GM23248 (cell line): ENCODE measurements around the gene INPP4A. TPM values are rescaled to one million over a fixed set of nuclear protein-coding genes. Genes with fewer than 3 reads are reported as not detected.

Source experiments
- DNase-seq: peaks from one replicate; pipeline ENCODE4 v3.0.0-alpha.2; 2015
- H2AFZ ChIP-seq: fragments of 200-600 bp; sonication (generic); 2 replicates; pipeline ENCODE4 v1.6.1; 2016; ENCODE audit warnings: antibody characterized with exemption
- H3F3A ChIP-seq: fragments of 200-600 bp; sonication (generic); 2 replicates; pipeline ENCODE4 v1.6.1; 2016; ENCODE audit warnings: mild to moderate bottlenecking, antibody characterized with exemption, mixed run types; ENCODE audit not compliant: insufficient read depth
- H3K27ac ChIP-seq: fragments of 200-600 bp; sonication (generic); 2 replicates; pipeline ENCODE4 v1.5.1; 2016; ENCODE audit warnings: mild to moderate bottlenecking
- H3K27me3 ChIP-seq: fragments of 200-600 bp; sonication (generic); replicated peaks from 2 replicates; pipeline ENCODE4 v1.6.1; 2016; ENCODE audit warnings: mild to moderate bottlenecking; ENCODE audit not compliant: insufficient read depth
- H3K36me3 ChIP-seq: fragments of 200-600 bp; sonication (generic); 2 replicates; pipeline ENCODE4 v1.6.1; 2016; ENCODE audit warnings: low read depth, mild to moderate bottlenecking
- H3K4me1 ChIP-seq: fragments of 200-600 bp; sonication (generic); 2 replicates; pipeline ENCODE4 v1.6.1; 2016; ENCODE audit warnings: mild to moderate bottlenecking; ENCODE audit not compliant: insufficient read depth
- H3K4me2 ChIP-seq: fragments of 200-600 bp; sonication (generic); one replicate; pipeline ENCODE4 v1.6.1; 2016; ENCODE audit warnings: mild to moderate bottlenecking; ENCODE audit not compliant: unreplicated experiment
- H3K4me3 ChIP-seq: fragments of 200-600 bp; sonication (generic); 2 replicates; pipeline ENCODE4 v1.5.1; 2016; ENCODE audit warnings: mild to moderate bottlenecking
- H3K79me2 ChIP-seq: fragments of 200-600 bp; sonication (generic); 2 replicates; pipeline ENCODE4 v1.6.1; 2016; ENCODE audit warnings: mild to moderate bottlenecking; ENCODE audit not compliant: insufficient read depth
- H3K9ac ChIP-seq: fragments of 200-600 bp; sonication (generic); 2 replicates; pipeline ENCODE4 v1.6.1; 2016; ENCODE audit warnings: mild to moderate bottlenecking
- H3K9me2 ChIP-seq: fragments of 200-600 bp; sonication (generic); 2 replicates; pipeline ENCODE4 v1.6.1; 2016; ENCODE audit warnings: mixed run types, mild to moderate bottlenecking, moderate library complexity; ENCODE audit not compliant: insufficient read depth
- H3K9me3 ChIP-seq: fragments of 200-600 bp; sonication (generic); one replicate; pipeline ENCODE4 v1.6.1; 2017; ENCODE audit warnings: low read depth
- H4K20me1 ChIP-seq: fragments of 200-600 bp; sonication (generic); 2 replicates; pipeline ENCODE4 v1.6.0; 2016; ENCODE audit not compliant: insufficient read depth
- EZH2 ChIP-seq: fragments of 200-600 bp; sonication (generic); IDR thresholded peaks from 2 replicates; pipeline ENCODE4 v1.6.1; 2018; ENCODE audit warnings: antibody characterized with exemption, mild to moderate bottlenecking; ENCODE audit not compliant: insufficient read depth, poor library complexity, severe bottlenecking
- EZH2phosphoT487 ChIP-seq: fragments of 200-600 bp; sonication (generic); IDR thresholded peaks from 2 replicates; pipeline ENCODE4 v1.6.1; 2018; ENCODE audit warnings: antibody characterized with exemption, moderate library complexity, mild to moderate bottlenecking, low read depth; ENCODE audit not compliant: insufficient read depth
- WGBS, 2 experiments: methylation state at CpG; one replicate each; pipeline ENCODE4 v1.1.6; 2015 to 2017; ENCODE audit warnings: low lambda C conversion rate in 2 of 2, low coverage in 1 of 2; ENCODE audit errors: missing lambda C conversion rate in 2 of 2; 5-methylcytosine and 5-hydroxymethylcytosine counted together
- in situ Hi-C: fragments of 300-500 bp; cut with MboI; formaldehyde crosslinking; loops from 2 replicates; pipeline ENCODE4 v1.15.0; 2020
- polyA plus RNA-seq: library from polyadenylated mRNA; unstranded; fragments of >200 nt; fragmentation: Nextera tagmentation; extraction: Ambion mirVana; gene quantifications from 2 replicates; pipeline ENCODE4 v1.2.1, GENCODE V29; 2016
- total RNA-seq: library from RNA; depleted of rRNA; stranded (reverse); fragments of >200 nt; shearing (Covaris generic); gene quantifications from 2 replicates; pipeline ENCODE4 v1.2.3, GENCODE V29; 2014

Gene INPP4A
- total and polyA plus RNA-seq, 2 experiments from 2014 or later: 9.5 to 16.0 TPM

- Histone ChIP-seq H3K79me2 (peaks cover 90% of the 10 kb centered on the region), H2AFZ (no peak overlapping the region)
- WGBS, 2 experiments: 94 to 97% methylated on average over 5 of the region's 5 CpGs
These were observed 8.4 kb downstream of the INPP4A start for GRCh38 chr2:98453083-98453482.

GRCh38 chr2:98453531-98453930, 8.9 kb downstream of the INPP4A start:
- WGBS, 2 experiments: 85 to 86% methylated on average over 9 of the region's 9 CpGs
- H4K20me1 ChIP-seq: no peaks in the 10 kb centered on the region

More at GRCh38 chr2:98453083-98453482, 8.4 kb downstream of the INPP4A start:
- Histone ChIP-seq H3K9ac (no peak overlapping the region), H3K9me2 (no peaks in the 10 kb centered on the region), H3K27me3 (no peaks in the 10 kb centered on the region), H3F3A (no peaks in the 10 kb centered on the region), H3K36me3 (no peaks in the 10 kb centered on the region), H4K20me1 (no peaks in the 10 kb centered on the region), H3K4me3 (no peak overlapping the region), H3K9me3 (no peaks in the 10 kb centered on the region), H3K4me2 (no peak overlapping the region), H3K27ac (no peak overlapping the region), H3K4me1 (peaks cover 17% of the 10 kb centered on the region)
- no peak for DNase-seq
- TF ChIP-seq EZH2: no peak
- TF ChIP-seq EZH2phosphoT487: no peak
- in situ Hi-C loops: no loop called here

GRCh38 chr2:98454073-98454472, 9.4 kb downstream of the INPP4A start:
- Histone ChIP-seq H3K9me2 (no peaks in the 10 kb centered on the region), H4K20me1 (no peaks in the 10 kb centered on the region), H3K4me3 (no peak overlapping the region), H3F3A (no peaks in the 10 kb centered on the region), H3K9ac (no peak overlapping the region), H3K36me3 (no peaks in the 10 kb centered on the region), H3K4me2 (no peak overlapping the region), H2AFZ (no peak overlapping the region), H3K9me3 (no peaks in the 10 kb centered on the region), H3K27ac (no peak overlapping the region), H3K4me1 (peaks cover 20% of the 10 kb centered on the region), H3K27me3 (no peaks in the 10 kb centered on the region), H3K79me2 (peaks cover 87% of the 10 kb centered on the region)
- no peak for TF ChIP-seq EZH2
- TF ChIP-seq EZH2phosphoT487: no peak
- no peak for DNase-seq
- 74 to 85% methylated on average over 2 of the region's 2 CpGs for WGBS, 2 experiments
- in situ Hi-C loops: no loop called here

More at GRCh38 chr2:98453531-98453930, 8.9 kb downstream of the INPP4A start:
- Histone ChIP-seq H3K79me2 (peaks cover 87% of the 10 kb centered on the region), H3K4me1 (peaks cover 20% of the 10 kb centered on the region), H3K9ac (no peak overlapping the region), H3F3A (no peaks in the 10 kb centered on the region), H3K4me2 (no peak overlapping the region), H3K27ac (no peak overlapping the region), H3K36me3 (no peaks in the 10 kb centered on the region), H3K9me3 (no peaks in the 10 kb centered on the region), H3K9me2 (no peaks in the 10 kb centered on the region), H3K27me3 (no peaks in the 10 kb centered on the region), H3K4me3 (no peak overlapping the region), H2AFZ (no peak overlapping the region)
- TF ChIP-seq EZH2 (no peak), EZH2phosphoT487 (no peak)
- DNase-seq: no peak
- in situ Hi-C loops: no loop called here

- H2AFZ ChIP-seq: no peak overlapping the region
- H3K79me2 ChIP-seq: peaks cover 87% of the 10 kb centered on the region
- no peaks in the 10 kb centered on the region for H4K20me1 ChIP-seq
- no peaks in the 10 kb centered on the region for H3K9me2 ChIP-seq
- in situ Hi-C loops: no loop called here
- H3F3A ChIP-seq: no peaks in the 10 kb centered on the region
- no peaks in the 10 kb centered on the region for H3K9me3 ChIP-seq
- no peak overlapping the region for H3K4me2 ChIP-seq
- WGBS, 2 experiments: 74 to 79% methylated on average over 5 to 6 of the region's 6 CpGs
- H3K9ac ChIP-seq: no peak overlapping the region
- peaks cover 20% of the 10 kb centered on the region for H3K4me1 ChIP-seq
- H3K36me3 ChIP-seq: no peaks in the 10 kb centered on the region
- no peaks in the 10 kb centered on the region for H3K27me3 ChIP-seq
- 0 out of 2 replicates have a peak overlapping the region, but pooled peaks have one; percentile 1 for H3K27ac ChIP-seq
- DNase-seq: peak; percentile 30
- TF ChIP-seq EZH2phosphoT487 (no peak), EZH2 (no peak)
- no peak overlapping the region for H3K4me3 ChIP-seq
These were observed 10.0 kb downstream of the INPP4A start for GRCh38 chr2:98454500-98455235.
